ENCODE measurements around the gene RNF225.
A peak's percentile ranks its signal among the peaks of the same experiment; 100 is the strongest.
"Not testable (repeated sequence)": the region's sequence is repeated elsewhere in the genome, so short reads cannot be mapped to it uniquely, and the experiment has no call there.

Gene RNF225

DNA sequence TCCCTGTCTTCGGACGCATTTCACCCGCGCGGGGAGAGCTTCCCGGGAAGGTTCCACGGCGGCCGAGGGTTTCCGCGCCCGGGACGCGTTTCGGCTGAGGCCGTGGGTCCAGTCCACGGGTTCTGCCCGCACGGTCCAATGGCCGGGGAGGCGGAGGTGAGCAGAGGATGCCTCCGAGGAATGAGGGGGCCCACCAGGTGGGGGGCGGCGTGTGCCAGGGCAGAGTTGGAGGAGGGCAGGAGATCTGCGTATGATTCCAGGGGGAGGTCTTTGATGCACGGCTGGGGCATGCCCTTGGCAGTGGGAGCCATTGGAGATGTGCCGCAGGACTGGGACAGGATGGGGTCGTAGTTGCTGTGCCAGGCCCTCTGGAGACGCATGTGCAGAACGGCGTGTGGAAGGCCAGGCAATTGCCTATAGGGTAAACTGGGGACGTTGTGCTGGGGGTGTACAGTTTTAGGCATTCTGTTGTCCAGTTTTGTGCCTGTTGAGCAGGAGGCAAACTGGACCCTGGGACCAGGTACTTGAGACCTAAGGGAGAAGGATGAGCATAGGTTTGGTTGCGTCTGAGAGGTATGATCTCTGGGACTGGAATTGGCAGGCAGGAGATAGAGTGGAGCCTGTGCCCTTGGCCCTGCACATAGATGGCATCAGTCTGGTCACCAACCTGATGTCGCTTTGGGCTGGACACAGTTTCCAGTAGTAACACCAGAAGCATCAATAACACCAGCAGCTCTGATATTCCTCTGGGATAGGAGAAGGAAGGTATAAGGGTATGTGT, 13.7 kb downstream of the RNF225 start:
- DNase-seq (ENCODE audit: low read depth) = no peak

GRCh38 chr19:58416604-58417003, 21.1 kb downstream of the RNF225 start:
- no peak for DNase-seq (ENCODE audit: low read depth)

DNA sequence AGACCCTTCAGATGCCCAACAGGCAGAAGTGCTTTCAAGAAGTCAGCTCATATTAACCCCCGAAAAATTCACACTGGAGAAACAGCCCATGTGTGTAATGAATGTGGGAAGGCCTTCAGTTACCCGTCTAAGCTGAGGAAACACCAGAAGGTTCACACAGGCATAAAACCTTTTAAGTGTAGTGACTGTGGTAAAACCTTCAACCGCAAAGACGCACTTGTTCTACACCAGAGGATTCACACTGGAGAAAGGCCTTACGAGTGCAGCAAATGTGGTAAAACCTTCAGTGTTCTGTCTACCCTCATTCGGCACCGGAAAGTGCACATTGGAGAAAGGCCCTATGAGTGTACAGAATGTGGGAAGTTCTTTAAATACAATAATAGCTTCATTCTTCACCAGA, 21.6 kb downstream of the RNF225 start:
- DNase-seq (ENCODE audit: low read depth) = no peak

- DNase-seq (ENCODE audit: low read depth) = no peak
These were observed 33.2 kb downstream of the RNF225 start for GRCh38 chr19:58428617-58429016.

GRCh38 chr19:58429745-58430144, 34.3 kb downstream of the RNF225 start:
- DNase-seq (ENCODE audit: low read depth) = no peak

GRCh38 chr19:58434217-58434616, 38.8 kb downstream of the RNF225 start:
- DNase-seq (ENCODE audit: low read depth) = no peak

- peak; percentile 99 for DNase-seq (ENCODE audit: low read depth)
These were observed 44.4 kb downstream of the RNF225 start, which contains the start of gene ZNF132 for GRCh38 chr19:58439576-58440554. Gene ZNF132, minus strand, starts transcription at chr19:58440153. Its CDS starts 332 bp downstream, at chr19:58439821.

DNA sequence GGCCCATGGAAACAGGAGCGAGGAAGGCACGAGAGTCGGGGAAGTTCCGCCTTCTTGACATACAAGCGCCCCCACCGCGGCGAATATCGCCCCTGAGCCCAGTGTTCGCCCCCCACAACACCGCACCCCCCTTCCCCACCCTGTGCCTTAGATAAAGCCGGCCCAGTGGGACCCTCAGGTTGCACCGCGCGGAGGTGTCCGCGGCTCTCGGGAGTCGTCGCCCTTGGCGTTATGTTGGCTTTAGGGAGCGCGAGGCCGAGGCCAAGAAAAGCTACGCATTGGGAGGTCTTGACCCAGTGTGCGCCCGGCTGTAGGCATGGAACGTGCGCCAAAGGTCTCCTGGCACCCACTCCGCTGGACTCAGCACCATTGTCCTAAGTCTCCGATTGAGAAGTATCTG, 45.1 kb downstream of the RNF225 start:
- no peak for DNase-seq (ENCODE audit: low read depth)

DNA sequence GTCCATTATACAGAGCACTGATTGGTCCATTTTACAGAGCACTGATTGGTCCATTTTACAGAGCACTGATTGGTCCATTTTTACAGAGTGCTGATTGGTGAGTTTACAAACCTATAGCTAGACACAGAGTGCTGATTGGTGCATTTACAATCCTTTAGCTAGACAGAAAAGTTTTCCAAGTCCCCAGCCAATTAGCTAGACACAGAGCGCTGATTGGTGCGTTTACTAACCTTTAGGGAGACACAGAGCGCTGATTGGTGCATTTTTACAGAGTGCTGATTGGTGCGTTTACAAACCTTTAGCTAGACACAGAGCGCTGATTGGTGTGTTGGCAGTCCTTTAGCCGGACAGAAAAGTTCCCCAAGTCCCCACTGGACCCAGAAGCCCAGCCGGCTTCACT, 47.5 kb downstream of the RNF225 start:
- not testable (repeated sequence) for DNase-seq (ENCODE audit: low read depth)
